Smooth muscle cell (in vitro differentiated cells): ENCODE results near the gene TEX19. TPM values are rescaled to one million over a fixed set of nuclear protein-coding genes. Genes with fewer than 3 reads are reported as not detected.

Experiments
- DNase-seq: peaks from one replicate; lab custom pipeline; 2025; ENCODE audit not compliant: unreplicated experiment; lab: John Stamatoyannopoulos, UW
- H2AFZ ChIP-seq: fragments of 200-600 bp; sonication (generic); 2 replicates; pipeline ENCODE4 v1.6.0; 2016; ENCODE audit warnings: antibody characterized with exemption, low read depth, mild to moderate bottlenecking
- H3F3A ChIP-seq: fragments of 200-600 bp; sonication (generic); 2 replicates; pipeline ENCODE4 v1.6.0; 2017; ENCODE audit warnings: antibody characterized with exemption, low read depth
- H3K27ac ChIP-seq: fragments of 200-600 bp; sonication (generic); 2 replicates; pipeline ENCODE4 v1.5.1; 2016; ENCODE audit warnings: low read depth, mild to moderate bottlenecking
- H3K27me3 ChIP-seq: fragments of 200-600 bp; sonication (generic); 2 replicates; pipeline ENCODE4 v1.6.1; 2016; ENCODE audit warnings: low read depth, mild to moderate bottlenecking
- H3K36me3 ChIP-seq: fragments of 200-600 bp; sonication (generic); 2 replicates; pipeline ENCODE4 v1.5.1; 2016; ENCODE audit warnings: low read depth
- H3K4me1 ChIP-seq: fragments of 200-600 bp; sonication (generic); 2 replicates; pipeline ENCODE4 v1.5.1; 2016; ENCODE audit warnings: low read depth
- H3K4me2 ChIP-seq: fragments of 200-600 bp; sonication (generic); 2 replicates; pipeline ENCODE4 v1.6.0; 2016; ENCODE audit warnings: mild to moderate bottlenecking
- H3K4me3 ChIP-seq: fragments of 200-600 bp; sonication (generic); 2 replicates; pipeline ENCODE4 v1.5.1; 2016; ENCODE audit warnings: mild to moderate bottlenecking
- H3K79me2 ChIP-seq: fragments of 200-600 bp; sonication (generic); 2 replicates; pipeline ENCODE4 v1.6.0; 2016; ENCODE audit warnings: low read depth, mild to moderate bottlenecking
- H3K9ac ChIP-seq: fragments of 200-600 bp; sonication (generic); 2 replicates; pipeline ENCODE4 v1.6.0; 2016; ENCODE audit warnings: low read depth
- H3K9me3 ChIP-seq: fragments of 200-600 bp; sonication (generic); replicated peaks from 2 replicates; pipeline ENCODE4 v1.5.1; 2016; ENCODE audit warnings: low read depth
- H4K20me1 ChIP-seq: fragments of 200-600 bp; sonication (generic); 2 replicates; pipeline ENCODE4 v1.6.0; 2016; ENCODE audit warnings: low read depth
- WGBS: methylation state at CpG from one replicate; pipeline ENCODE4 v1.1.7; 2016; ENCODE audit warnings: low lambda C conversion rate; 5-methylcytosine and 5-hydroxymethylcytosine counted together
- polyA plus RNA-seq: library from polyadenylated mRNA; unstranded; fragments of >200 nt; fragmentation: Nextera tagmentation; extraction: Ambion mirVana; gene quantifications from 2 replicates; pipeline ENCODE4 v1.2.1, GENCODE V29; 2016
- total RNA-seq: library from RNA; depleted of rRNA; stranded (reverse); fragments of >200 nt; gene quantifications from 2 replicates; pipeline ENCODE4 v1.2.3, GENCODE V29; 2014
- TF ChIP-seq, protein P1 (sequence below): fragments of 200-600 bp; sonication (generic); IDR thresholded peaks from 2 replicates; pipeline ENCODE4 v1.5.1; 2017; ENCODE audit warnings: borderline replicate concordance, mild to moderate bottlenecking, antibody characterized with exemption; ENCODE audit not compliant: insufficient read depth, poor library complexity, severe bottlenecking

Gene TEX19
- total and polyA plus RNA-seq, 2 experiments from 2014 or later: not detected

DNA sequence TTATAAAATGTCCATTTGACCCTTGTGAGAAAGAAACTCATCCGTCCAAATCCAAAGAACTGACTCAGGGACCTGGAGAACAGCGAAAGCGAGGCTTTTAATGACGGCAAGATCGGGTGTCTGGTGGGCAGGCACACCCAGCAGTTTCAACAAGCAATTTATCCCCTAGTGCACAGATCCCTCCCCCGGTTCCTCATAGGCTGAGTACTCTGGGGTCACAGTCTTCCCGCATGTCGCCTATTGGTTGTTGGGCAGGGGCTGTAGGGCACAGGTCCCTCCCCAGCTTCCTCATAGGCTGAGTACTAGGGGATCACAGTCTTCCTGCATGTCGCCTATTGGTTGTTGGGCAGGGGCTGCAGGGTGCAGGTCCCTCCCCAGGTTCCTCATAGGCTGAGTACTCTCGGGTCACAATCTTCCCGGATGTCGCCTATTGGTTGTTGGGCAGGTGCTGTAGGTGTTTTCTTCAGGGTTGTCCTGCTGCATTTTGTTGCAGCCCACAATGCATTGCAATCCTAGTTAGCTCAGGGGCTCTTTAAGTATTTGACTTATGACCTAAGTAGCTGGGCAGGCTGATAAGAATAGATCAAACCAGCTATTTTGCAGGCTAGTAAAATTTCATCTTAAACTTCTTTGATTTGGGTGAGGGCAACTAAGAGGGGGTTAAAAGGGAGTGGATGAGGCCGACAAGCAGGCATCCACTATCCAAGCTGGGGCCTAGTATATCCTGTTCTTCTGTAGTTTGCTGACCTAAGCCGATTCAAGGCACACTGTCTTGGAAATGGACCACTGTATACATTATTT is 8.9 kb downstream of the TEX19 start:
- TF ChIP-seq, protein P1, sequence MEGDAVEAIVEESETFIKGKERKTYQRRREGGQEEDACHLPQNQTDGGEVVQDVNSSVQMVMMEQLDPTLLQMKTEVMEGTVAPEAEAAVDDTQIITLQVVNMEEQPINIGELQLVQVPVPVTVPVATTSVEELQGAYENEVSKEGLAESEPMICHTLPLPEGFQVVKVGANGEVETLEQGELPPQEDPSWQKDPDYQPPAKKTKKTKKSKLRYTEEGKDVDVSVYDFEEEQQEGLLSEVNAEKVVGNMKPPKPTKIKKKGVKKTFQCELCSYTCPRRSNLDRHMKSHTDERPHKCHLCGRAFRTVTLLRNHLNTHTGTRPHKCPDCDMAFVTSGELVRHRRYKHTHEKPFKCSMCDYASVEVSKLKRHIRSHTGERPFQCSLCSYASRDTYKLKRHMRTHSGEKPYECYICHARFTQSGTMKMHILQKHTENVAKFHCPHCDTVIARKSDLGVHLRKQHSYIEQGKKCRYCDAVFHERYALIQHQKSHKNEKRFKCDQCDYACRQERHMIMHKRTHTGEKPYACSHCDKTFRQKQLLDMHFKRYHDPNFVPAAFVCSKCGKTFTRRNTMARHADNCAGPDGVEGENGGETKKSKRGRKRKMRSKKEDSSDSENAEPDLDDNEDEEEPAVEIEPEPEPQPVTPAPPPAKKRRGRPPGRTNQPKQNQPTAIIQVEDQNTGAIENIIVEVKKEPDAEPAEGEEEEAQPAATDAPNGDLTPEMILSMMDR: no peak
- Histone ChIP-seq H2AFZ (no peak overlapping the region), H3K4me3 (no peak overlapping the region), H4K20me1 (no peaks in the 10 kb centered on the region), H3K79me2 (no peaks in the 10 kb centered on the region), H3K4me2 (no peak overlapping the region), H3K36me3 (no peaks in the 10 kb centered on the region), H3F3A (no peaks in the 10 kb centered on the region), H3K27me3 (peaks cover 37% of the 10 kb centered on the region), H3K9ac (no peak overlapping the region), H3K9me3 (no peaks in the 10 kb centered on the region), H3K4me1 (no peaks in the 10 kb centered on the region), H3K27ac (no peak overlapping the region)
- 89% methylated on average over 14 of the region's 14 CpGs for WGBS
- DNase-seq: no peak

DNA sequence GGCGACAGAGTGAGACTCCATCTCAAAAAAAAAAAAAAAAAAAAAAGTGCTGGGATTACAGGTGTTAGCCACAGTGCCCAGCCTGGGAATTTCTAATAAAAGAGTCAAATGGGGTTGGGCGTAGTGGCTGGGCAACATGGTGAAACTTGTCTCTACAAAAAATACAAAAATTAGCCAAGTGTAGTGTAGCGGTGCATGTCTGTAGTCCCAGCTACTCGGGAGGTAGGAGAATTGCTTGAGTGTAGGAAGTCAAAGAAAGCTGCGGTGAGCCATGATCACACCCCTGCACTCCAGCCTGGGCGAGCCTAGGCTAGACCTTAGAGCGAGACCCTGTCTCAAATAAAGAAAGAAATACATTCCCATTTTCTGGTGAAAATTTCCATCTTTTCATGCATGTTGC is 10.2 kb downstream of the TEX19 start:
- no peak overlapping the region for H3K4me2 ChIP-seq
- no peak overlapping the region for H2AFZ ChIP-seq
- H3K79me2 ChIP-seq: no peaks in the 10 kb centered on the region
- no peak overlapping the region for H3K9ac ChIP-seq
- no peak for DNase-seq
- no peaks in the 10 kb centered on the region for H3K9me3 ChIP-seq
- H3K27ac ChIP-seq: no peak overlapping the region
- H4K20me1 ChIP-seq: no peaks in the 10 kb centered on the region
- H3K4me1 ChIP-seq: no peaks in the 10 kb centered on the region
- TF ChIP-seq, protein P1: no peak
- no peaks in the 10 kb centered on the region for H3K36me3 ChIP-seq
- peaks cover 43% of the 10 kb centered on the region for H3K27me3 ChIP-seq
- 96% methylated on average over 7 of the region's 7 CpGs for WGBS
- H3F3A ChIP-seq: no peaks in the 10 kb centered on the region
- no peak overlapping the region for H3K4me3 ChIP-seq

DNA sequence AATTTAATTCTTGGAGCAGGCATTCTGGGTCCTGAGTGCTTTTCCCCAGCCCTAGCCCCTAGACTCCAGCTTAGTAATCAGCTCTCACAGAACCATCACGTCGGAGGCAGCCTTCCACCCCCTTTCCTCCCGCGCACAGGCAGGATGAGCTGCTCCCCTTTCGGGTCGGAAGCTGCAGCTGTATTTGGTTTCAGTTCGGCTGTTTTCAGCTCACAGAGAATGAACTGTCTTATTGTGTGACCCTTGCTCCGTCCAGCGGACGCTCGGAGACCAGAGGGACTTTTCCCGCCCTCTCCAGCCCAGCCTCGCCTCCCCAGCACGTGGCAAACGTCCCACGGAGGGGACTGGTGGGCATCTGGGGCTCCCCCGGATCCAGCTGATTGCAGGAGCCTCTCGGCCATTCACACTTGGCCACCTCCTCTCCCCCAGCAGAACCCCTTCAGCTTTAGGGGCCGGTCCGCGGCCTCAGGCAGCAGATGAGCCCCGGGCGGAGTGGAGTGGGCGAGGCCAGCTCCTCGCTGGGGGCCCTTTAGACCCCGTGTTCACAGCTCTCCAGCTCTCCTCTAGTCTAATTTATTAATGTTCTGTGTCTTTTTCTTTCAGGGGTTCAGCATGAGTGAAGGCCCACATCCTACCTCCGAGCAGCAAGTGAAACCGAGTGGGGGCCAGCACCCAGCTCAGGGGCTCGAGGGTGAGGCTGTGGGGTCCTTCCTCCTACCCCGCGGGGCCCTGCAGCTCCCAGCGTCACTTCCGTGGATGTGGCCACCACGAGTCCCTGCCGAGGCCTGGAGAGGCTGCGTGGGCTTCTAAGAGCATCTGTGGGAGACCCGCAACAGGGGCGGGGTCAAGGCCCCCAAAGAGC is 11.7 kb downstream of the TEX19 start:
- no peaks in the 10 kb centered on the region for H3F3A ChIP-seq
- TF ChIP-seq, protein P1: no peak
- H2AFZ ChIP-seq: no peak overlapping the region
- H3K9ac ChIP-seq: no peak overlapping the region
- H3K4me1 ChIP-seq: no peaks in the 10 kb centered on the region
- no peak overlapping the region for H3K4me2 ChIP-seq
- H4K20me1 ChIP-seq: no peaks in the 10 kb centered on the region
- no peaks in the 10 kb centered on the region for H3K79me2 ChIP-seq
- 76% methylated on average over 38 of the region's 38 CpGs for WGBS
- H3K27ac ChIP-seq: no peak overlapping the region
- no peak for DNase-seq
- peaks cover 43% of the 10 kb centered on the region for H3K27me3 ChIP-seq
- H3K4me3 ChIP-seq: no peak overlapping the region
- H3K9me3 ChIP-seq: no peaks in the 10 kb centered on the region
- H3K36me3 ChIP-seq: no peaks in the 10 kb centered on the region
